ENCODE data around the gene PCSK6. TPM values are rescaled to one million over a fixed set of nuclear protein-coding genes. Genes with fewer than 3 reads are reported as not detected.

PCSK6 gene
- total and polyA plus RNA-seq, 2 of the 8 experiments (the other 6 are each of a cell fraction or from before 2014, with no cell fraction given), result 1.9 to 4.0 TPM

GRCh38 chr15:101526890-101527289, 37.4 kb upstream of the PCSK6 start (continued):
- TF ChIP-seq CHD7 (IDR thresholded peaks at IDR 0.05; ENCODE audit: insufficient replicate concordance, low read length) (no peak), RNF2 (IDR thresholded peaks at IDR 0.05; ENCODE audit: borderline replicate concordance, low read depth, low read length, missing control alignments, poor library complexity, severe bottlenecking) (no peak)

All from H1 (cell line).